Motor neuron (in vitro differentiated cells): Measurements from ENCODE around the gene CEP85. TPM values are rescaled to one million over a fixed set of nuclear protein-coding genes. Genes with fewer than 3 reads are reported as not detected.
A peak's percentile ranks its signal among the peaks of the same experiment; 100 is the strongest.

Experiments used
- ATAC-seq, 8 experiments: fragments of 200-7000 bp; cut with Tn5 transposase; replicated peaks in 6 of 8; 2 replicates each; pipeline ENCODE4 v1.8.0; 2021; ENCODE audit warnings: mild to moderate bottlenecking in 8 of 8, moderate library complexity in 8 of 8
- H3K27ac ChIP-seq, 2 donors: fragments of 250-450 bp; sonication (Bioruptor Pico); 2 replicates each; pipeline ENCODE4 v1.9.0; 2021; ENCODE audit warnings: antibody characterized with exemption in 2 of 2, mild to moderate bottlenecking in 2 of 2, moderate library complexity in 1 of 2
- H3K4me1 ChIP-seq, 2 donors: fragments of 250-450 bp; sonication (Bioruptor Pico); replicated peaks in 1 of 2; 2 replicates each; pipeline ENCODE4 v1.6.1; 2021; ENCODE audit warnings: antibody characterized with exemption in 2 of 2, mild to moderate bottlenecking in 2 of 2, moderate library complexity in 1 of 2
- H3K4me3 ChIP-seq, 5 donors: fragments of 250-450 bp; sonication (Bioruptor Pico); 2 replicates each; pipeline ENCODE4 v1.9.0; 2021; ENCODE audit warnings: antibody characterized with exemption in 5 of 5, mild to moderate bottlenecking in 5 of 5, moderate library complexity in 4 of 5
- WGBS, 10 experiments: fragments of 450-650 bp; shearing (Covaris generic); methylation state at CpG; one replicate each; pipeline ENCODE4 v1.0.0; 2022; 5-methylcytosine and 5-hydroxymethylcytosine counted together
- in situ Hi-C, 9 experiments: fragments of 400-800 bp; cut with MboI; loops; one replicate each; pipeline ENCODE4 v1.15.0; 2021; ENCODE audit warnings: low sequenced_read_pairs in 9 of 9, low pct_unique_long_range_greater_than_20kb in 2 of 9; ENCODE audit not compliant: unreplicated experiment in 9 of 9
- total RNA-seq, 8 experiments: library from RNA; unstranded; fragments of 300-600 nt; gene quantifications; 2 replicates each; pipeline versions ENCODE4 v1.2.3 to v1.2.4, GENCODE V29; 2022

The CEP85 gene
- total RNA-seq, 8 experiments from 2014 or later, result 8.6 to 39.1 (median 19.6) TPM

DNA sequence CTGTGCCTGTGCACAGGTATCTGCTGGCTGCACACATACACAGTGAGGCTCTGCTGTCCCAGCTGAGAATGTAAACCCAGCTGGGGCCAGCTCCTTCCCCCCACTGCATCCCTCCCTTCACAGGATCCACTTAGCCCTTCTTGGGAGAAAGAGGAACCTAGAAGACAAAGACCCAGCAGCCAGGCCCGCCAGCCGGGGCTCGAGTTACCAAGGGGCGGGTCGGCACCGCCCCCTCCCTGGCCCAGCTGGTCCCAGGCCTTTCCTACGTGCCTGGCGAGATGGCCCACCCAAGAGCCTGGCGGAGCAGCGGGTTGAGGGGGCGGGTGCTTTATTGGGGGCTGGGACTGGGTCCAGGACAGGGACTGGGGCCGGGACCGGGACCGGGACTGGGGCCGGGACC, 48.0 kb downstream of the CEP85 start:
- in situ Hi-C loops, result loop anchor here in 1 of 9 experiments (25.0 kb wide), 1 partner anchor 105 kb away; no protein-coding TSS in a partner anchor
- 0 to 40% (median 11%) methylated on average over 1 to 8 of the region's 15 CpGs; no CpG with 5 or more reads in 7 of the 10 experiments for WGBS, 10 experiments
- peak in 4 of 8 experiments; percentile 7 to 12 (median 10) for ATAC-seq
- H3K4me1 ChIP-seq, result peaks cover 31 to 39% of the 10 kb centered on the region in 2 donors
- no peak overlapping the region for H3K4me3 ChIP-seq
- H3K27ac ChIP-seq, result no peak overlapping the region

GRCh38 chr1:26282401-26282918, 48.5 kb downstream of the CEP85 start:
- WGBS, 10 experiments, result 84 to 100% (median 92%) methylated on average over 2 to 5 of the region's 22 CpGs; no CpG with 5 or more reads in 7 of the 10 experiments
- no peak overlapping the region for H3K4me3 ChIP-seq
- H3K4me1 ChIP-seq, result peaks cover 31 to 39% of the 10 kb centered on the region in 2 donors
- ATAC-seq, result no peak
- no peak overlapping the region for H3K27ac ChIP-seq
- in situ Hi-C loops, result loop anchor here in 1 of 9 experiments (25.0 kb wide), 1 partner anchor 105 kb away; no protein-coding TSS in a partner anchor

- Histone ChIP-seq H3K4me1 (peaks cover 31 to 39% of the 10 kb centered on the region in 2 donors), H3K4me3 (no peak overlapping the region), H3K27ac (no peak overlapping the region)
- no peak for ATAC-seq
- 83 to 100% (median 92%) methylated on average over 1 to 4 of the region's 4 CpGs; no CpG with 5 or more reads in 4 of the 10 experiments for WGBS, 10 experiments
- in situ Hi-C loops, result loop anchor here in 1 of 9 experiments (25.0 kb wide), 1 partner anchor 104 kb away; no protein-coding TSS in a partner anchor
Observed at GRCh38 chr1:26283279-26283853, 49.4 kb downstream of the CEP85 start.

DNA sequence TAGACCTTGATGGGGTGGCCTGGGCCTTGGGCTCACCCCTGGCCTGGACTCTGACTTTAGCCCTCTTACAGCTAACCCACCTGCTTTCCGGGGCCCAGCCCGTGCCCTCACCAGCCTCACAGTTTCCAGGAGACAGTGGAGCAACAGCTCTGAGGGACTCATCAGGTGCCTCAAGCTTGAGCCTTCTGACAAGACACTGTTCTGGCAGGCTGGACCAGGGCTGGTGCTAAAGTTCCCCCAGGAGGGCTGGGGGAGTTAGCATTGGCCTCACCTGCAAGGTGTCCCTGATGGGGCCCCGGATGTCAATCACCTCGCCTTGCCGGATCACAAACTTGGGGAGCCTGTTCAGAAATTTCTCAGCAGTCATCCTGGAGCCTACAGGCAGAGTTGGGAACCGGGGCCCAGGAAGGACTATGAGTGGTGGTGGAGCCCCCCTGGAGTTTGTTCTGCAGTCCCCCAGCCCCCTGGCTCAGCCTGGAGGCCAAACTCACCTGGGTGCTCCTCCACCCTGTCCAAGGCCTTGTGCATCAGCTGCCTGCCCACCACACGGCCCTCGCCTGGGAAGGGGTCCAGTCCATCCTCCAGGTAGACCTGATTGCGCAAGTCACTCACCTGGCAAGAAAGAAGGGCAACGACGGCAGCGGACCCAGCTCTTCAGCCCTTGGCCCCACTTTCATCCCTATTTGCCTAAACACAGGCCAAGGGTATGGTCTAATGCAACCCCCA, 50.0 kb downstream of the CEP85 start:
- Histone ChIP-seq H3K4me1 (peaks cover 26 to 33% of the 10 kb centered on the region in 2 donors), H3K4me3 (no peak overlapping the region), H3K27ac (peak overlapping the region; percentile 23 to 32)
- in situ Hi-C loops, result loop anchor here in 1 of 9 experiments (25.0 kb wide), 1 partner anchor 103 kb away; no protein-coding TSS in a partner anchor
- no peak for ATAC-seq
- 80 to 100% (median 87%) methylated on average over 1 to 8 of the region's 12 CpGs; no CpG with 5 or more reads in 4 of the 10 experiments for WGBS, 10 experiments

GRCh38 chr1:26284597-26285347, 50.8 kb downstream of the CEP85 start:
- Histone ChIP-seq H3K4me3 (no peak overlapping the region), H3K27ac (peak overlapping the region; percentile 23 to 32), H3K4me1 (peaks cover 23 to 30% of the 10 kb centered on the region in 2 donors)
- peak; percentile 27 to 70 (median 62) for ATAC-seq
- in situ Hi-C loops, result loop anchor here in 1 of 9 experiments (25.0 kb wide), 1 partner anchor 103 kb away; no protein-coding TSS in a partner anchor
- WGBS, 10 experiments, result 42 to 80% (median 48%) methylated on average over 2 to 19 of the region's 22 CpGs; no CpG with 5 or more reads in 6 of the 10 experiments

DNA sequence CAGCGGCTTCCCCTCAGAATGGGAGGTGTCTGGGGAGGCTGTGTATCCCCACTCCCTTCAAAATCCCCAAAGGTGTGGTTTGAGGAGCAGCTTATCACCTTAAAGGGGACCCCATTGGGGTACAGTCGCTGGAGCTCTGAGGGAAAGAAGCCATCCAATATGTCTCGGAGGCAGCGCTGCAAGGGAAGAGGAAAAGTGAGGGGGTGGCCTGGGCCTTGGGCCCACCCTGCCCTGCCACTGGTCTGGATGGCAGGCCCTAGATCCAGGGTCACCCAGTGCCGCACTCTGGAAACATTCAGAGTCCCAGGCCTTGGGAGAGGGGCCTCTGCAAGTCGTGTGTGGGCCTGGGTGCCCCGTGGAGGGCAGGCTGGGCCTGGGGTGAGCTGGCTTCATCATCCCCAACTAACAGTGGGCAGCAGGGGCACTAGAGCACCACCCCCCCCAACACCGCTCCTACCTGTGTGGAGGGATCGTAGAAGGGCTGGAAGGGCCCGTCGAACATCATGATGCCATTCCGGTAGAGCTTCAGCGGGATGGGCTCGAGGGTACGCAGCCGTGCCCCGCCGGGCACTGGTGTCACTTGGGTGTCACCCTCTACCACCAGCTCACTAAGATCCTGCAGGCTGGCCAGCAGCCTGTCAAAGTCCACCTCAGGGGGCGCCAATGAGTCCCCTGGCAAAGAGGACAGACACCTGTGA, 51.5 kb downstream of the CEP85 start:
- in situ Hi-C loops, result loop anchor here in 1 of 9 experiments (25.0 kb wide), 1 partner anchor 102 kb away; no protein-coding TSS in a partner anchor
- H3K4me3 ChIP-seq, result no peak overlapping the region
- 66 to 95% (median 90%) methylated on average over 4 to 11 of the region's 19 CpGs; no CpG with 5 or more reads in 6 of the 10 experiments for WGBS, 10 experiments
- no peak overlapping the region for H3K27ac ChIP-seq
- peak in 1 of 8 experiments; percentile 30 for ATAC-seq
- H3K4me1 ChIP-seq, result peaks cover 21 to 31% of the 10 kb centered on the region in 2 donors

GRCh38 chr1:26286064-26286416, 52.0 kb downstream of the CEP85 start:
- no peak overlapping the region for H3K4me3 ChIP-seq
- H3K27ac ChIP-seq, result no peak overlapping the region
- no peak for ATAC-seq
- peaks cover 16 to 26% of the 10 kb centered on the region in 2 donors for H3K4me1 ChIP-seq
- WGBS, 10 experiments, result 0 to 86% (median 60%) methylated on average over 1 to 2 of the region's 2 CpGs; no CpG with 5 or more reads in 5 of the 10 experiments
- in situ Hi-C loops, result loop anchor here in 1 of 9 experiments (25.0 kb wide), 1 partner anchor 101 kb away; no protein-coding TSS in a partner anchor

DNA sequence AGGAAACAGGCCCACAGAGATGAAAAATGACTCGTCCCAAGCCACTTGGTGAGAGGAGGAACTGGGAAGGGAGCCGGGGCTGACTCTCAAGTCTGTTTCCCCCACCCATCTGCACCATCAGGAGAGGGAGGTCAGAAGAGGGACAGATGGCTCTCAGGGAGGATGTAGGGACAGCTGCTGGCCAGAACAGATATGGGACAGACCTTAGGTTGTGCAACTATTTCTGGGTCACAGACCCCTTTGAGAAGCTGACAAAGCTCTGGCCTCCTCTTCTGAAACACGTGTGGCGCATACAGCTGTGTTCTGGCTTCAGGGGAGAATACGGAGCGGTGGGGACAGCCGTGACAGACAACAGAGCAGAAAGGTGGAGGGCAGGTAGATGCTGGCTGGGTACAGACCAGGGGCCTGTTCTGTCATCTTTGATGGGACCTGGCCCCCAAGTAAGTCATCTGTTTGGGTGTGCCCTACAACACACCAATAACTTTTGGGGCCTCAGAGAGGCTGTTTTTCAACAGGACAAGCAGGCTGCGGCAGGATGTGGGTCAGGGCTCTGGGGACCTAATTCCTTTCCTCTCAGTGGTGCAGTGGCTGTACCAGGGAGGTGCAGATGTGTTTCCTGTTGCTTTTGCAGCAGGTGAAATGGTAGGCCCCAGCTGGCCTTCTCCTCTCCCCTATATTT, 53.2 kb downstream of the CEP85 start:
- no peak overlapping the region for H3K4me3 ChIP-seq
- no peak for ATAC-seq
- in situ Hi-C loops, result loop anchor here in 1 of 9 experiments (25.0 kb wide), 1 partner anchor 100 kb away; no protein-coding TSS in a partner anchor
- no peak overlapping the region for H3K27ac ChIP-seq
- peaks cover 8 to 17% of the 10 kb centered on the region in 2 donors for H3K4me1 ChIP-seq
- WGBS, 10 experiments, result 0 to 80% (median 48%) methylated on average over 1 to 8 of the region's 8 CpGs; no CpG with 5 or more reads in 2 of the 10 experiments

- H3K4me1 ChIP-seq, result peaks cover 8 to 17% of the 10 kb centered on the region in 2 donors
- WGBS, 10 experiments, result 70 to 100% (median 83%) methylated on average over 1 to 5 of the region's 5 CpGs; no CpG with 5 or more reads in 3 of the 10 experiments
- no peak for ATAC-seq
- H3K27ac ChIP-seq, result no peak overlapping the region
- H3K4me3 ChIP-seq, result no peak overlapping the region
- in situ Hi-C loops, result loop anchor here in 1 of 9 experiments (25.0 kb wide), 1 partner anchor 99 kb away; no protein-coding TSS in a partner anchor
Observed at GRCh38 chr1:26287811-26288210, 53.8 kb downstream of the CEP85 start.

GRCh38 chr1:26288311-26288941, 54.4 kb downstream of the CEP85 start:
- in situ Hi-C loops, result loop anchor here in 1 of 9 experiments (25.0 kb wide), 1 partner anchor 99 kb away; no protein-coding TSS in a partner anchor
- WGBS, 10 experiments, result 20 to 100% (median 90%) methylated on average over 1 to 5 of the region's 5 CpGs; no CpG with 5 or more reads in 3 of the 10 experiments
- no peak overlapping the region for H3K4me3 ChIP-seq
- peaks cover 8 to 17% of the 10 kb centered on the region in 2 donors for H3K4me1 ChIP-seq
- peak in 1 of 8 experiments; percentile 4 for ATAC-seq
- H3K27ac ChIP-seq, result no peak overlapping the region
